NCI-H524 (cell line): ENCODE results near the gene TUSC2.
"Not testable (repeated sequence)": the region's sequence is repeated elsewhere in the genome, so short reads cannot be mapped to it uniquely, and the experiment has no call there.

Experiments used
- DNase-seq, 2 experiments: peaks; one replicate each; lab custom pipeline; 2025; lab: John Stamatoyannopoulos, UW

Gene TUSC2

DNA sequence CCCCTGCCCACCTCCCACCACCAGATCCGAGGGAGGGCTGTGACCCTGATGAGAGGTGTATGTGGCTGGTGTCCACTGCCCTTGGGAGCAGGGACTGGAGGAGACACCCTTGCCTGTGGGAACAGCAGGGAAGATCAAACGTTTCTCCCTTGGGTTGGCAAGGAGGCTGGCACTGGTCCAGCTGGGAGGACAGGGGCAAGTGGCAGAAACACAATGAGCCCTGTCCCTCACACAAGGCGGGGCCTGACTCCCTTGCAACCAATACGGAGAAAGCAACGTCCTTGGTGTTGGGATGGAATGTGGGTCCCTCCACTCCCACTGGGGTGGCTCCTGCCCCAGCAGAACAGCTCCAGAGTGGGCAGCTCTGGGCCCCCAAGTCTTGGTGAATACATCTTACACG is 10.7 kb downstream of the TUSC2 start:
- DNase-seq = no peak

DNA sequence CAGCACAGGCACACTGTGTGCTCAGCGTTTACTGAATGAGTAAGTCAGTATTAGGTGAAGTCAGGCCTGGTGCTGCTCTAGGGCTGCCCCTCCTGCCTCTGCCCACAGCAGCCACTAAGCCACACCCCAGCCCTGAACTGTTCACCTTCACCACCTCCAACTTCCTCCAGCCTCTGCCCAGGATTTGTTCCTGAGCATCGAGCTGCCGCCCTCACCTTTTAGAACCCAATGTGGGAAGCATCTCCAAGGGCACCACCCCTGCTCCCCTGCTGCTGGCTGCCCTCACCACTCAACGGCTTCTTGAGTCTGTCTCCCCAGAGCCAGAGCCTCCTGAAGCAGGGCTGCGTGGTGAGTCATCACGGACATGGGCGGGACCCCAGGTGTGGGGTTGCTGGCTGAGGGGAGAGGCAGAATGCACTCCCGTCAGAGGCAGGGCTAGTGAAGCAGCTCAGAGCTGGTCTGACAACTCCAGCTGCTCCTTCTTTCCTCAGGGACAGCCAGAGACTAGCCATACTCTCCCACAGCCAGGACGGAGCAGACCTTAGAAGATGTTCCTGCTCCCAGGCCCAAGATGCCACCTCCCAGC is 11.3 kb downstream of the TUSC2 start:
- no peak for DNase-seq

DNA sequence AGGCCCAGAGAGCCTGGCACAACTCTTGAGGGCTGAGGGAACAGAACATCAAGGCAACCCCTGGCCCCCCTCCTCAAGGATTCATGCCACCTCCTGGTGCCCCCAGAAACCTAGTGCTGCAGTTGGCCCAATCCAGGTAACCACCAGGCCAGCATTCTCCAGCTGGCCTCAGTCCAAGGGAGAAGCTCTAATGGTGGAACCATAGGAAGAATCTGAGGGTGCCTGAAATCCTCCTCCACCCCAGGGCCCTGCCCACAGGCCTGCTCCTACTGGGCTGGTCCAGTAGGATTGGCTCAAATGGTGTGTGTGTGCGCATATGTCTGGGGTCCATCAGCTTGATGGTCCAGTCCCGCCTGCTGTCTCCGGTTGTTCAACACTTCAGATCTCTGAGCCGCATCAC is 13.2 kb downstream of the TUSC2 start:
- no peak for DNase-seq

DNA sequence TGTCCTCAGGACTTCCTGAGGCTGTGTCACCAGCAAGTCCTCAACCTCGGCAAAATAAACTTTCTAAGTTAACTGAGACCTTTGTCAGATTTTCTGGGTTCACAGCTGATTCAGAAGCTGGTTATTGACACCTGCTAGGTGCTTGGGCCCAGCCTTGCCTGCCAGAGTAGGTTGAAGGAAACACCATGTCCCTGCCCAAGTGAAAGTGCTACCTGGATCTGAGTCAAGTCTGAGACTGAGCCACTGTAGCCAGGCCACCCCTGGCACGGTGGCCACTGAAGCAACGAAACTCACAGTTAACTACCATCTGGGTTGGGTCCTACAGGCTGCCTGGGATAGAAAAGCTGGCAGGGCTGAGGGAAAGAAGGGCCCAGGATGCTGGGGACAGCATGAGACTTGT is 13.7 kb downstream of the TUSC2 start:
- DNase-seq = no peak

DNA sequence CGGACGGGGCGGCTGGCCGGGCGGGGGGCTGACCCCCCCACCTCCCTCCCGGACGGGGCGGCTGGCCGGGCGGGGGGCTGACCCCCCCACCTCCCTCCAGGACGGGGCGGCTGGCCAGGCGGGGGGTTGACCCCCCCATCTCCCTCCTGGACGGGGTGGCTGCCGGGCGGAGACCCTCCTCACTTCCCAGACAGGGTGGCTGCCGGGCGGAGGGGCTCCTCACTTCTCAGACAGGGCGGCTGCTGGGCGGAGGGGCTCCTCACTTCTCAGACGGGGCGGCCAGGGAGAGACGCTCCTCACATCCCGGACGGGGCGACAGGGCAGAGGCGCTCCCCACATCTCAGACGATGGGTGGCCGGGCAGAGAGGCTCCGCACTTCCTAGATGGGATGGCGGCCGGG is 16.0 kb downstream of the TUSC2 start:
- not testable (repeated sequence) for DNase-seq

DNA sequence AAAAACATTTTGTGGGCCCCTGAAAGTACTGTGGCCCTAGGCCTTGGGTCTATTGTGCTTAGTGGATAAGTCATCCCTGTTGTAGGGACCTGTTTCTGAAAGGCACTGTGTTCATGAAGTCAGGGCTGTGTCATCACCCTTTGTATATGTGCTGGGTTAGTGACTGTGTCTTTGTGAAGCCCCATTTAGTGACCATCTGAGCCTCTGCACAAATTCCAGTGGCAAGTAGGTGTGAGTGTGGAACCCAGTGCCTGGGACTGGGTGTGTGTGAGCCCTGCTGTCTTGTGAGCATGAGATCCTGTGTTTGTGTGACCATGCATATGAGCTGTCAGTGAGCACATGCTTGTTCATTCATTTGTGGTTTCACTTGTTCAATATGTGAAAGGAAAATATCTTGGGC is 23.4 kb downstream of the TUSC2 start:
- DNase-seq = no peak

DNA sequence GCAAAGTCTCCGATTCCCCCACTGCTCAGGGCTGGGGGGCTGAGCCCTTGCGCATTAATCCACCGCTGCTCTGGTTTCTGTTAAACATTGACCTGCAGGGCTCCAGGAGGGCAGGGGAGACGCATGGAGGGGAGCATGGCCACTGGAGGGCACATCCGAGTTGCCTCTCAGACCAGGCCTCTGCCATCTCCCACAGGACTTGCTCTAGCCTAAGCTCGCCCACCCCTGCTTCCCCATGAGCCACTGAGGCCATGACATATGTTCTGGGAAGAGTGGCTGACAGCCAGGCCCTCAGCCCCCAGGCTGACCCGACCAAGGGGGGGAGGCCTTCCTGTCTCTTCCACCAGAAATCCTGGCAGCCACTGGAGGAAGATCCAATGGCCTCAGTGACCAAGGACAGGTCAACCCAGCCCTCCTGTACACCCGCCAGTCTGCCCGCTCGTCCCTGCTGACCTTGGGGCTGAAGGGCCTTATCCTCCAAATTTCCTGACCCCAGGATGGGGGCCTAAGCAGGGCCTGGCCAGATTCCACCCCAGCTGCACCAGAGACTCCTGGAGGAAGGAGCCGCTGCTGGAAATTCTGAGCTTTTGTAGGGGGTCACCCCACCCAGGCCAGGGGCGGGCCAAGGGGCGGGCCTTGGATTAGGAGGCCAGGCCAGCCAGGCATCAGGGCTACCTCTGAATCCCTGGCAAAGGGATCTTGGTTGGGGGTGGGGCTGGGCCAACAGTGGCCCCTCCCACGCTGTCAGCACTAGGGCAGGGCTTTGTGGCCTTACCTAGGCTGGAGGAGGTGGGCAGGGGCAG is 24.8 kb downstream of the TUSC2 start, which contains the start of gene HYAL1:
HYAL1 (minus strand) TSS at position 562 of the 803 bp plus-strand sequence. CDS start 618 bp downstream, outside the sequence.
- no peak for DNase-seq

DNA sequence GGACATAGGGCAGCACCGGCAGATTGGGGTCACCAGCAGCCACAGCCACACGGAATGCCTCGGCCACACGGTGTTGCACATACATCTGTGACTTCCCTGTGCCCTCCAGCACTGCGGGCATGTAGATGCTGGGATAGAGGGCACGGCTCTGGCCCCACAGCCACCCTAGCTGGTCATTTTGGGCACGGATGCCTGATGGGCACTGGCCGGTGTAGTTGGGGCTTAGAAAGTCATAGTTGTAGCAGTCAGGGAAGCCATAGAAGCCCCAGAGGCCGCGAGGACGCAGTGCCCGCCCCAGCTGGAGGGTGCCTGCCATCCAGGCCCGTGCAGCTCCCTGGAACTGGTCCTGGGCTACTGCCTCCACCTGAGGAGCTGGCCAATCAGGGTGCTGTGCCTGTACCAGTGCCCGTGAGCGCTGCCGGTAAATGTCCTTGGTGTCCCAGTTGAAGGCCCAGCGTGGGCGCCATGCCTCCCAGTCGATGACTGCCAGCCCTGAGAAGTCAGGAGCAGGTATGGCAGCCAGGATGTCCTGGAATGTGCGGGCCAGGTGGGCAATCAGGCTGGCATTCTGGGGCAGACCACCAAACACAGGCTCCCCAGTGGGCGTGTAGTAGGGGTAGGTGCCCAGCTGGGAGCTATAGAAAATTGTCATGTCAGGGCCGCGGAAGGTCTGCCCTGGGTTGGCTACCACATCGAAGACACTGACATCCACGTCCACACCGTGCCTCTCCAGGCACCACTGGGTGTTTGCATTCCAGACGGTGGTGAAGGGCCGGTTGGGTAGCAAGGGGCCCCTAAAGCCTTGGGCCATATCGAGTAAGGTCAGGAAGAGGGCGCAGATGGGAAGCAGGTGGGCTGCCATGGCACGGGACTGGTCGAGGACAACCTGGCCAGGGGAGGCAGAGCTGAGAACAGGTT is 25.7 kb downstream of the TUSC2 start:
- no peak for DNase-seq

DNA sequence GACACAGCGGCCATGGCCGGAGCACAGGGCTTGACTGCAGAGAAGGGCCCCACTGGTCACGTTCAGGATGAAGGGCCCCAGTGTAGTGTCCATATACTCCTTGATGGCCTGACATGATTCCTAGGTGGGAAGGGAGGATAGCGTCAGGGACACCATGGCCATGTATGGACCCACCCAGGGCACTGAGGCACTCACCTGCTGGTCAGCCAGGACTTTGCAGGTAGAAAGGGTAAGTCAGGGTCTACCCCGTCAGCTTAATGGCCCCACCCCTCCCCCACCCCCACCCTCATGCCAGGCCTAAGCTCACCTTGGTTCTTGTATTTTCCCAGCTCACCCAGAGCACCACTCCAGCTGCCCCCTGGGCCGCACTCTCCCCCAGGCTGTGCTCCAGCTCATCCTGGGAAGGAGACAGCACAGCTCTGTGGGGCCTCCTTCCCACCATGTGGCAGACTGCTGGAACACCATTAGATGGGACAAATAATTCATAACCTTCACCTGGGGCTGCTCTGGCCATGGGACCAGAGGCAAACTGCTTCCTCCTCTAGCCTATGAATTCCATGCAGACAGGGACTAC is 27.3 kb downstream of the TUSC2 start:
- DNase-seq = no peak

DNA sequence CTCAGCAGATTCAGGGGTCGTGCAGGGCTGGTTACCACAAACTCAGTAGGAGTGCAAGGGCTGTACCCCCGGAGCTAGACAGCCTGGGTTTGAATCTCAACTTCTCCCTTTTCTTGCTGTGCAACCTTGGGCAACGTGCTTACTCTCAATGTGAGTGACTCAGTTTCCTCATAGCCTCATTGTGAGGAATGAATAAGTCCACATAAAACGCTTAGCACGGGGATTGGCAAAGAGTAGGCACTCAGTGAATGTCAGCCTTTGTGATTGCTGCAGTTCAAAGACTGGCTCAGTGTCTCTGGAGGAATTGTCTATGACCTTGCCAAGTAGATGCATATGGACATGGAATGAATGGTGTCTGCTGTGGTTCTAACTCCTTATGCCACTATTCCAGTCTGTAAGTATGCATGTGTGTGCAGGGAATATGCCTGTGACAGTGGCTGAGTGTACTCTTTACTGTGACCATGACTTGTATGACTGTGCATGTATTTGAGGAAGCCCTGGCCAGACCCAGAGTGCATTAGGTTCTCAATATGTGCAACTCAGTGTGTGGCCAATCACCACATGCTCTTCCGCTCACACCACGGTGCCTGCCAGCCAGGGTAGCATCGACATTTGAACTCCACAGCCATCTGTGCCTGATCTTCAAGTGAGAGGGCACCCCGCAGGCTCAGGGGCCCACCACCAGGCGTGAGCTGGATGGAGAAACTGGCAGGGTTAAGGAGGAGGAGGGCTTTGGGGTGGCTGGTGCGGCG is 27.9 kb downstream of the TUSC2 start:
- DNase-seq = no peak

DNA sequence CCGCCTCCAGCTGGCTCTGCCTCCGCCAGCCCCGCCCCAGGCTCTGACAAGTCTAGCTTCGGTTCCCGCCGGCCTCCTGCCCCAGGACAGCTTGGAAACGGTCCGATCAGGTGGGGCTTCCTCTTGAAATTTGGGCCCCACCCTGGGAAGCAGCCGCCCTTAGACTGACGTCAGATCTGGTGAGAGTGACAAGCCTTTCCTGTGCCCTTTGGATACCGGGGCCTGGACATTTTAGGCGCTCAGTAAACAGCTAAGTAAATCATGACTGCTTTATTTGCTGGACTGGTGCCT is 28.4 kb downstream of the TUSC2 start:
- no peak for DNase-seq

DNA sequence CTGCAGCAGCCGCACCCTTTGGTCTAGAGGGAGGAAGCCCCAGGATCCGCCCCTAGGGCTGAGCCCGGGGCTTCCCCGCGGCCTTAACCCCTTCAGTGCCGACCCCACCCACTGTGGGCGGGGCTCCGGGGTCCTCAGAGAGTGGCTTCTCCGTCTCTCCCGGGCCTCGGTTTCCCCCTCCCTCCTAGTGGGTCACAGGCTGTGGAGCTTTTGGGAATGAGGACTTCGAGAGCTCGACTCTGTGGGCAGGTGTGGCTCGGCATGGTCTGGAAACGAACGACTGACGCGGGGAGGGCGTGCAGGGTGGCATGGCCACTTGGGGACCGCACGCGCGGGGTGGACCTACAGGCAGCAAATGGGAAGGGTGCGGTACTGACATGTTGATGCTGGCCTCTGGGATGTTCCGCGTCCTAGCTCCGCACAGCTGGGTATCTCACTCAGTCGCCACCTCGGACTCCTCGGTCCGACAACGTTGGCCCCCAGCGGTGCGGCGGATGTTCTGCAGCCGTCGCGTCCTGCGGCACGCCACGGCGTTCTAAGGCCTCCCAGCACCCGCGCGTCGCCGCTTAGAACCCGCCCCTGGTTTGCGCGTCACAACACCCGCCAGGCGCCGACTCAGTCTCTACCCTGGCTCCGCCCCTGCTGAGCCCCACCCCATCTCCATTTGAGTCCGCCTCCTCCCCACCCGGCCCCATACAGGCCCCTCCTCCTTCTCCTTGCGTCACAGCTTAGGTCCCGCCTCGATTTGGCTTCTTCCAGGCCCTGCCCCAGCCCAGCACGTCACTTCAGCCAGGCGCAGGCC is 29.0 kb downstream of the TUSC2 start, which contains the start of the genes HYAL3 and NAA80:
HYAL3 (minus strand) TSS at position 570 of the 802 bp plus-strand sequence. CDS start 3,803 bp downstream, outside the sequence.
NAA80 (minus strand) TSS at position 570 of the 802 bp plus-strand sequence. CDS start 1,942 bp downstream, outside the sequence.
- no peak for DNase-seq

DNA sequence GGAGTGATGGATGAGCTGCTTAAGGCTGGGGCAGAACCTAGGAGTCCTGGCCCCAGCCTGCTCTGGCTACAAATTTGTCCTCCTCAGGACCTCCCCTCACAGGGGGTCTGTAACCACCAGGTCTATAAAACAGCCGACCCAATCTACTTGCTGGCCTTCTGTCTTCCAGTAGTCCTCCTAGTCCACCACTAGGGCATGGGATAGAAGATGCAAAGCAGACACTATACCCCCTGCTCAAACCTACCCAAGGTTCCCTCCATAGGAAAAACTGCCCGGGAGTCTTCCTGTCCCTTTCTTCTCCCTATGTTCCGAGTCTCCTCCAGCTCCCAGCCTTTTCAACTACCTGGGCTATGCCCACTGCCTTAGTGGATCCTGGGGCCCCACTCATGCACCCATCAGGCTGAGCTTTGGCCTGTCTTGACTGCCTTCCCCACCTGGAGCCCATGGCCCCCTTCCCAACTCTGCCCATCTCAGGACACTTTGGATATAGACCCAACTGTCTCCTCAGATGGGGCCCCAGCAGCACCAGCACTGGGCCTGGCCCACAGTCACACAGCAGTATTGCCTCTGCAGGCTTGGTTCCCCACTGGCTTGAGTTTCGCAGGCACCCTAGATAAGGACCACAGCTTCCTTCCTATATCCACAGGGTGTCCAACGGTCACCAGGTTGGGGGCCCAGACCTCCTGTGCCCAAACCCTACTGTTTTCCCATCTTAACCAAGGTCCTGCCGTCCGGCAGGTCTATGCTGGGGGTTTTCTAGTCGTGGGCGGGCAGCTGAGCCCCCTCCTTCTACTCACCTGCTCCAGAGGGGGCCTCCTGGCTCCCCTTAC is 29.9 kb downstream of the TUSC2 start:
- no peak for DNase-seq

DNA sequence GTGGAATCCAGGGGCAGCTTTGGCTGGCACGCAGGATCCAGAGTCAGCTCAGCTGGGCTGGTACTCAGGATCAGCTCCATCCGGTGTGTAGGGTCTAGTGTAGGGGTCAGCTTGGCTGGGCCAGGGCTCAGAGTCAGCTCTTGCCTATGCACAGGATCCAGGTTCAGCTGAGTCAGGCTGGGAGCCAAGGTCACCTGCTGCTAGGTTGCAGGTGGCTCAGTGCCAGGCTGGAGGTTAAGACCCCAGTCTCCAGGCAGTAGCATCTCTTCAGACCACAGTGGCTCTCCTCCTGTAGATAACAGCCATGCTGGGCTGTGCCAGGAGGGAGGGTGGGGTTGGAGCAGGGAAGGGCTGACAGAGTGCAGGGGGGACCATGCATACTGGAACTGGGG is 30.6 kb downstream of the TUSC2 start:
- no peak for DNase-seq

DNA sequence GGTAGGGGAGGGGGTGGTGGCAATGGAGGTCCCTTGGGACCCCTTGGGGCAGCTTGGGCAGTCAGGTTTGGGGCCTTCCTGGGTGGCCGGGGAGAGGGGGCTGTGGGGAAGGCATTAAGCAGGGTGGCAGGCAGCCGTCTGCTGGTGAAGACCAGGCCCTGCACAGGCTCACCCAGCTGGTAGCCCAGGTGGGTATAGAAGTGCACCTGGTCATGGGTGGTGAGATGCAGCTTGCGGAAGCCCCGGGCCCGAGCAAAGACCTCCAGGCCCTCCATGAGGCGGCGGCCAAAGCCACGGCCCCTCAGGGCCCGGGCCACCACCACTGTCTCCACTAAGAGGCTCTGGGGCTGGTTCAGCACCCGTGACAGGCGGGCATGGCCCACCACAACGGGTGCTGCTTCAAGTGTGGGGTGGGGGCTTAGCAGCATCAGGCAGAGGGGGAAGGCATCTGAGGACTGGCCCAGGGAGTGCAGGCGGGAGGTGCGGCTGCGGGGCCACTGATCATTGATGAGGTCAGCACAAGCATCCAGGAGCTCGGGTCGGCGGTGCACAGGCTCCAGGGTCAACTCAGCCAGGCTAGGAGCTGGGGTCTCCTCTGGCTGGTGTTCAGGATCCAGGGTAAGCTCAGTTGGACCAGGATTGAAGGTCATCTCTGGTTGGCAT is 31.2 kb downstream of the TUSC2 start:
- no peak for DNase-seq

DNA sequence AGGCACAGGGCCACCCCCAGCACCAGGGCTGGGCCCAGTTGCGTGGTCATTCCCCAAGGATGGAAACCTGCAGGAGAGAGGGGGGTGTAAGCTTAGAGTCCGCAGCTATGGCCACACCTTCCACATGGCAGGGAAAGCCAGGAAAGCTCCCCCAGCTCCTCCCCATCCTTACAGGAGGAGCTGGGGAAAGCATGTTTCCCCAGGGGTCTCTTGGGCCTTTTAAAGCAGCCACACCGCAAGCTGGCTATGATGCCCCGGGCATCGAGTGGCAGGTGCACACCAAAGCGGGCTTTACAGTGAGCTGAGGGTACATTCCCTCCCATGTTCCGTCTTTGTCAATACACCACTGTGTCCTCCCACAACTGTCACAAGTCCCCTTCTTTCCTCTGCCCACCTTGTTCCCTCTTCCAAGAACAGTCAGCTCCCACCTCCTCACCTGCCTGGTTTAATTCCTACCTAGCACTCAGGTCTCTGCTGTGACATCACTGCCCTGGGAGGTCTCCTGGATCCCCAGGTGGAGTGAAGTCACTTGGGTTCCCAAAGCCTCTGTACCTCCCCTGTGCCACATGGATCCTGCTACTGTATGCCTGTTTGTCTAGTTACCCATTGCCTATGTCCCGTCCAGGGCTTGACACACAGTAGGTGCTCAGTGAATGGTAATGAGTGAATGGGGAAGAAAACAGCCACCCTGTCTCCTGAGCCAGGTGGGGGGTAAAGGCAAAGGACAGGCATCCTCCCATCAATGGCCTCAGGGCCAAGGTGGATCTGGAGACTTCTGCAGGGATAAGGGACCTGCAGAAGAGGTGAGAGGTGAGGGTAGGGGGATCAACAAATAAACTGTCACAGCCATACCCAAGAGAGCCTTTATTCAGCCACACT is 32.2 kb downstream of the TUSC2 start:
- DNase-seq = no peak

DNA sequence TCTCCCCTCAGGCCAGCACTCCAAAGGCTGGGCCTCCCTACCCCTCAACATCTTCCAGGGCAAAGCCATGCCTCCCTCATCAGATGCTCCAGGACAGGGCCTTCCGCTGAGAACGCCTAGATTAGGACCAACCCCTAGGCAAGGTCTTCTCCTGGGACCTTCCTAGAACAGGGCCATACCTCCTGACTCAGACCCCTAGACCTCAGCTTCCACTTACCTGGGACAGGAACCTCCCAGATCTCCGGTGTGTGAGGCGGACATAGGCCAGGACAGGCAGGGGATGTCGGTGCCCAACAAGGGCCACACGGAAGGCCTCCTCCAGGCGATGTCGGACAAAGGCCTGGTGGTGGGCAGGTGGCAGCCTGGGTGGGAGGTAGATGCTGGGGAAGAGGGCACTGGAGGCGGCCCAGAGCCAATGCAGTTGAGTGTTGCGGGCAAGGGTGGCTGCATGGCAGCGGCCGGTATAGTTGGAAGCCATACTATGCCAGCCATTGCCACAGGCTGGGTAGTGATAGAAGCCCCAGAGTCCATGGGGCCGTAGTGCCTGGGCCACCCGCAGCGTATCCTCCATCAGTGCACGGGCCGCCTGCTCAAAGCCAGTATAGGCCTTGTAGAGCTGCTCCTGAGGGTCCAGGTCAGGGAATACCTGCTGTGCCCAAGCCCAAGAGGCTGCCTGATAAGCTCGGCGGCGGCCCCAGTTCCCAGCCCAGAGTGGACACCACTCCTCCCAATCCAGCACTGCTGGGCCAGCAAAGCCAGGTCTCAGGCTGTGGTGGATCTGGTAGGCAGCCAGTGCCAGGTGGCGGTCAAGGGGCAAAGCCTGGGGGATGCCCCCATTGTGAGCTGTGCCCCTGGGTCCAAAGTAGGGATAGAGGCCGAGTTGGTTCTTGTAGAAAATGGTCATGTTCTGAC is 33.3 kb downstream of the TUSC2 start:
- DNase-seq = no peak
